ENCODE measurements around the gene ENTREP1.
"Not testable (repeated sequence)": the region's sequence is repeated elsewhere in the genome, so short reads cannot be mapped to it uniquely, and the experiment has no call there.

The ENTREP1 gene

DNA sequence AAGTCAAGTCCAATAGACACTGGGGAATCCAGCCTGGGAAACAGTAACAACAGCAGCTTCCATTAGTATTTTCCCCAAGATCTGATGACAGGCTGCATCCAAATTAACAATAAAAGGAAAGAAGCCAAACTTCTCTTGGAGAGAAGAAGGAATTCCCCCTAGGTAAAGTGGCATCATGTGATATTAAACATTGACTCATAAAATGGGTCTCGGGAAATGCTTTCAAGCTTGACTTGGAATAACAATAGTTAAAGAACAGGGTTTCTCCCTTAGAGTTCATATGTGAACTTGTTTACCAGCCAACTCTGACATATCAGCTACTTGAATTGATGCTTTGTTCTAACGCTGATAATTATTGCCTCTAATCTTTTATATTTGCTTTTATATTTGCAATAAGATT is 45.4 kb downstream of the ENTREP1 start:
- DNase-seq: no peak

DNA sequence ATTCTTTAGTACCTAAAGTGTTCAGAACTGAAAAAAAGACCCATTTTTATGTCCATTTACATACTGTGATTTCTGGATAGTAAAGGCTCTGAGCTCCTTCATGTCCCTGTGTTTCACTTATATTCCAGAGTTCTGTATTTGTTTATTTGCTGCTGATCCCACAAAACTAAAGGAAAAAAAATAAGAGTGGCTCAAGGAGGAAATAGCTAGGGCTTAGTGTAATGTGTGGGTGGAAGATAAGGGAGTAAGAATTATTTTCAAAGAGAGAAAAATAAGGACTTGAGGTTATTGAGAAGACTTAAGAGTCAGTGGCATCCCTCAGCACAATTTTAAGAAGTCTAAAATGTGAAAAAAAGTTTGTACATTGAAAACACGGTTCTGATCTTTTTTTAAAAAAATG is 46.0 kb downstream of the ENTREP1 start:
- DNase-seq: no peak

DNA sequence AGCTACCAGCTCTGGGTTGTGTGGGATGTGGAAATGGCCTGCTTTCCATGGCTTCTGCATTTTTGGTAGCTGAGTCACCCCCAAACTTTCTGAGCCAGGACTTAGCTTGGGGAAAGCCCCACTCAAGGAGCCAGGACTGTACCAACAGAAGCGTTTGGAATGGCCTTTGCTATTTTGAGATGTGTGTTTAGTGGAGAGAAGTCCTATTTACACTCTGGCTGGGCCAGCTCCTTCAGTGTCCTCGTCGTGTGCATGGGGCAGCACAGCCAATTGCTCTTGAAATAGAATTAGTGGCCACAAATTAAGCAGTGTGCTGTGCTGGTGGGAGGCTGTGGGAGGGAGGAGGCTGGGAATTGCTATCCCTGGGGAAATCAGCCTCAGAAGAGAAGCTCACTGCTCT is 51.6 kb downstream of the ENTREP1 start:
- no peak for DNase-seq

DNA sequence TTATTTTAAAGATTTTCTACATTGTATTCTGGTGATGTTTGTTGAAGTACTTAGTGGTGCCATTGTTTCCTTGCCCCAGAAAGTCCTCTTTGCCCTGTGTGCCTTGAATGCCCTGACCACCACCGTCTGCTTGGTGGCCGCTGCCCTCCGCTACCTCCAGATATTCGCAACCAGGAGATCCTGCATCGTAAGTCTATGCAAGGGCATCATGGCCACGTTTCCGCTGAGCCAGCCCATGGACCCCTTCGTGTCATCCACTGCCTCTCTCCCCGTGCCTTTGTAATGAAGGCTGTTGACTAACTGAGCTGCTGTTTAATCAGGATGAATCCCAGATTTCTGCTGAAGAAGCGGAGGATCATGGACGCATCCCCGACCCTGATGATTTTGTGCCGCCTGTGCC is 52.3 kb downstream of the ENTREP1 start:
- no peak for DNase-seq

DNA sequence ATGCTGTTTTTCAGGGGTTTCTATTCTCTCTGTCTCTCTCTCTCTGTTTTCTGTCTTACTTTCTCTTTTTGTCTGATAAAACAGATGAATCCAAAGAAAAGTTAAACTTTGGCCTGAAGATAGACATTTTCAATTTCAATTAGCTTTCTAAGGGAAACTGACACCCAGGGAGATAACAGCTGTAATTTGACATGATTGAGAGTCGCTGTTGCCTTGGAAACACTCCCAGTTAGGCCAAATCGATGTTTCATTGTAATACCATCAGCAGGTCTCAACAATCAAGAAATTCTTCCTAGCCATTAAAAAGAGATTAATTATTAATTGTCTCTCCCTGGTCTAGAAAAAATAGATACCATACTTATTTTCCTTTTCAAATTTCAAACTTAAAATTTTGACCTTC is 53.0 kb downstream of the ENTREP1 start:
- no peak for DNase-seq

DNA sequence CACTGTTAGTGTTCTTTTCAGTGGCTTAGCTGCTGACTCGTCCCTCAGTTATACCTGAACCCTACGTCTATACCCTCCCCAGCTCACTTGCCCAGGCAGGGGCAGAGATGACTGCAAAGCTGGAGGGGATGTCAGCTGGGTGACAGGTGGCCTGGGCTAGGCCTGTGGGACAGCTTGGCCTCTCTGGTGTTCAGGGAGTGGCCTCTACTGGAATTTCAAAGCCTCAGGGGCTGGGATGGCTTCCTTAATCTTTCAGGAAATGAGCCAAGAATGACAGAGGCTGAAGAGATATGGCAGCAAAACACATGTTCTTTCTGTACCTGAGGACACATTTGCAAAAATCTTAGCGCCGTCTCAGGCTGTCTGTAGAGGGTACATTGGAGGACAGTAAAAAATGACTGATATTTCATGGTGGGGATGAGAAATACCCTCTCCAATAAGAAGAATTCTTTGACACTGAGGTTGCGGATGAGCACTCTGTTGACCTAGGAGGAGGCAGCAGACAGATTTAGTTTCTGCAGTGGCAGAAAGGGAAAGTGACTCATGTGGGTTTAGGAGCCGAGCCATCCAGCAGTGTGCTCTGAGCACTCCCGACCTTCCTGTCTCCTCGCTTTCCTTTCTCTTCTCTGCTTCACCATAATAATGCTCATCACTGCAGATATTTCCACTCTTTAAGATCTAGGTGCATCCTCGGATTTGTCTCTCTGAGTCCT is 54.4 kb downstream of the ENTREP1 start:
- no peak for DNase-seq

DNA sequence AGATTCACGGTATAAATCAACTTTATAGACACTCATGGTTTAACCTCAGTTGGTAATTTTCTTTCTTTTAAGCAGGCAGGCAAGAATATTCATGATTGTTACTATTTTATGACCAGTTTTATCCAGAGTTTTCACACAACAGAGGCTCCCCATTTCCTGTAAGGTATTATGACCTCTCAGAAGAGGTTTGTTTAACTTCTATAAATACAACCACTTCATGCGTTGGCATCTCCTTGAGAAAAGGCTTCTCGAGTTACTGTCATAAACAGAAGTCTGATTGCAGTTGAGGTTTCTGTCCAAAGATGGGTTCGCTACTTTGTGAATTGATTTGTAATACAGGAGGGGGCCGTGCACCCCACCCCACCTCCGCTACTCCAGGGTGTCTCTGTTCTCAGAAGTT is 55.3 kb downstream of the ENTREP1 start:
- DNase-seq: no peak

DNA sequence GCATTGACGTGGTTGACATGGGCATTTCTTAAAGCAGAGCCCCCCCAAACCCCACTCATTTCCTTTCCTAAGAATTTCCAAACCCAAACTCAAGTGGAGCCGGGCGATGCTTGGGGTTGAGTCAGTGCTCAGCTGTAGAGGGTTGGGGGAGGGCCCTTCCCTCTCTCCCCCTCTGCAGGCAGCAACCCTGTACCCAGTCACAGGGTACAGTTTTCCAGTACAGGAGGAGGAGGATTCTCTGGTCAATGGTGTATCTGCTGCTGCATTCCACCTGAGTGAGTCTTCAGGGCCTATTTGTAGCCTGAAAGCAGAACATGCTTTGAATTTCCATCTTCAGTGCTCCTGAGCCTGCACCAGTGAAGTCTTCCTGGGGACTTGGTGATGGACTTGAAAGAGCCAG is 55.8 kb downstream of the ENTREP1 start:
- DNase-seq: no peak

DNA sequence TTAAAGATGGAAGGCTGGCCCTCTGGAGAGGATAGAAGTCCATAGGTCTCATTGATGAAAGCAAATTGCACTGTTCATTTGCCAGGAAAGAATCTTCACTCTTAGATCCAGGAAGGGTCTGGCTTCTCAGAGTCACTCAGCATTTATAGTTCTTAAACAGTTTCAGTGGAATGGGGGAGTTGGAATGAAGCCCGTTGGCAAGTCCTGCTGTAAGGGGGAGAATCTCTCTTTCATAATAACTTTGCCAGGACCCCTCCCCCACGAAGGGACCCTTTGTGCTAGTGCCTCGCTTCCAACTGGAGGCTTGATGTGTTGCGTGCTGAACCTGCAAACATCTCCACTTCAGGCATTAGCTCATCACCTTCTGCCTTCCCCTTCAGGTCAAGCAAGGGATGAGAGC is 57.1 kb downstream of the ENTREP1 start:
- no peak for DNase-seq

DNA sequence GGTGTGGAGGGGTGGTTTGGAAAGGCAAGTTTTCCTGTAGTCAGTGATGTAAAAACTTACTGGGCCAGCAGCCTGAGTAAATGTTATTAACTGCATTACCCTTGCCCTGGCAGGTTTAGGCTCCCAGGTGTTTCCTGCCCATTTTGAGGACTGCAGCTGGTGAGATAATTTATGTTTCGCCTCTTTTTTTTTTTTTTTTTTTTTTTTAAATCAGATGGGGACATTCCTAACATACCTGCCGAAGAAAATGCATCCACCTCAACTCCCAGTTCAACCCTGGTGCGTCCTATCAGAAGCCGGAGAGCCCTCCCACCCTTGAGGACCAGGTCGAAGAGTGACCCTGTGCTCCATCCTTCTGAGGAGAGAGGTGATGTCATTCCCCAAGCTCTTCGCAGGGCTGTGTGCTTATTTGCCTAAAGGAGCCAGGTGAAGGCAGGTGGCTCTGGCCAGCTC is 60.6 kb downstream of the ENTREP1 start:
- DNase-seq: no peak

DNA sequence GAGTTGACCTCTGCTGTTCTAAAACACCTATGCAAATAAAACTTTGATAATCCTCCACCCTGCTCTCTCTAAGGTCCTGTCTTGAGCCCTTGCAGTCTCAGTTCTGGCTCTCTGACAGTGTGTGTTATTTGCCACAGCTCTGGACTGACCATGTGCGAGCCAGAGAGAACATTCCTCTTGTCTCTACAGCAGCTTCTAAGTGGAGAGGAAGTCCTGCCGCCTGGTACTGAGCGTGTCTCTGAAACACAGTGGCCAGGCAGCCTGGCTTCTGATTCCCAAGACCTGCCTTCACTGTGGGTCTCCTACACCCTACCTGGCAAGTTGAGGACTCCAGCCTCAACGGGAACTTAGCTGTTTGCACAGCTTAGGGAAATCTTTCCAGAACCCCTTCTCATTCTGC is 61.6 kb downstream of the ENTREP1 start:
- DNase-seq: no peak

DNA sequence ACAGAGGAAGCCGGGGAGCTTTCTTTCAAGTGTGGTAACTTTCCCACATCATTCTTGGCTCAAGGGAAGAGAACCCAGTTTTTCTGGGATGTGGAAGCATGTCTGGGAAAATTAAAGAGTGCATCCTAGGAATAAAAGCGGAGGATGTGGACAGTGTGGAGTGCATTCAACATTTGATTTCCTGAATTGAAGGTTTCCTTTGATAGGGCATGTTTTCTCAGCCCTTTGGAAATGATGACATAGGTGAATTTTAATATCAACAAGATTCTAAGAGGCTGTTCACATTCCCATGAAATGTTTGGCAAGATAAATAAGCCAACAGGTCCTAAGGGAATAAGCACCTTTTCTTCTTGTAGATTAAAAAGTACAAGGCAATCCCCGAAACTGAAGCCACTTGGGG is 63.6 kb downstream of the ENTREP1 start:
- no peak for DNase-seq

DNA sequence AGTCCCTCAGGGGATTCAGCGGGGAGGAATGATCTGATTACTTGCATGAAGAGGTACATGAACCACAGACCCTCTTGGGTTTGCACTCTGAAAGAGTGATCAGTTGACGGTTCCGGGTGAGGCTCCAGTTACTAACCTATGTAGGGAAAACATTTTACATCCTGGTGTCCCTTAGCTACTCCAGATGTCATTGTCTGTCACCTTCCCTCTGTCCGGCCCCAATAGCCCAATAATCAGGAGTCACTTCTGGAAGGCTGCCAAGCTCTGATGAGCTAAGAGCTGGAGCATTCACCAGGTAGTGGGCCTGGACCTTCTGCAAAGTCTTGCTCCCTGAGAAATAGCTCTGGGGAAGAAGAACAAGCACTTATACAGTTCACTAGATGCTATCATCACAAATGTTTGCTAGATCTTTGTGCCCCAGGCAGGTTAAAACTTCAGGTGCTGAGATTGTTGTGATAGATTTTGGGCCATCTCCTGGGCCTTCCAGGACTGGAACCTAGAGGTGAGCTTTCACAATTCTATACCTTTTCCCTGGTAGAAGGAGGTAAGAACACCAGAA is 64.5 kb downstream of the ENTREP1 start:
- no peak for DNase-seq

DNA sequence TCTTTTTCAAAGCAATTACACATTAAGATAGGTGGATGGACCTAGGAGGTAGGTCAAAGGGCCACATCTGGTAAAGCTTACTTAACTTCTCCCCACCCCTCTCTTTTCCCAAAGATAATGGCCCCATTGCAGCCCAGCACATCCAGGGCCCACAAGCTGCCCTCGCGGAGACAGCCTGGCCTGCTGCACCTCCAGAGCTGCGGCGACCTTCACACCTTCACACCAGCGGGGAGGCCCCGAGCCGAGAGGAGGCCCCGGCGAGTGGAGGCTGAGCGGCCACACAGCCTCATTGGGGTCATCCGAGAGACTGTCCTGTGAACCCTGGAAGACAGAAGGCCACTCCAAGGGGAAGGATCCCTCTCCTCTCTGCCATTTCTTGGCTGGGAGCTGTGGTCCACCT is 66.5 kb downstream of the ENTREP1 start:
- no peak for DNase-seq

DNA sequence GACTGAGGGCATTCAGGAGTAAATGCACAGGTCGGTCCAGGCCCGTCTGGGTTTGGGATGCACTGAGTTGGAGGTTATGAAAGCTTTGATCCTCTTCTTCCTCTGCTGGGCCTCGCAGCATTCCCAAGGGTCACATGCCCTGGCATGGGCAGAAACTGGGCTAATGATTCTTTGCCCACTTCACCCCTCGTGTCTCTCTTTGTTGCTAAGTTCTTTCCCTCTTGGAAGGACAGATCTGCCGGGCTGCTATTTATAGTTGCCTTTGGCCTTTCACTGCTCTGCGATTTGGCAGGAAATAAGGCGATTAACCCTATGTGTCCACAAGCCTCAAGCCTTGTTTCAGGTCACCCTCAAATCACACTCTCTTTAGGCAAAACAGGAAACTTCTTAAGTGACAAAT is 66.9 kb downstream of the ENTREP1 start:
- DNase-seq: no peak

DNA sequence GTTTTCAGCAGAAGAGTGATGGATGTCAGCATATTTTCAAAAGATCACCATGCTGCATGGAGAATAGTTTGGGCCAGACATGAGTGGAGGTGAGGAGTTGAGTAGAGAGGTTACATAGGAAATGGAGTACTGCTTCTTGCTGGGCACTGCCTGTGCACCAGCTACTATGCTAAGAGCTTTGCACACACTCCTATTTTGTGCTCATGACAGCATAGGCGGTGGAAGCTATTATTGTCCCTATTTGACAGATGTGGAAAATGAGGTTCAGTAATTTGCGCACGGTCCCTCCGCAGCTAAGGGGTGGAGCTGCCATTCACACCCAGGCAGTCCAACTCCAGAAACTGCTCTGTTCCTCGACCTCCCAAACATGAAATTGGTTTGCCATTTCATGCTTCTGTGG is 67.8 kb downstream of the ENTREP1 start:
- DNase-seq: no peak

DNA sequence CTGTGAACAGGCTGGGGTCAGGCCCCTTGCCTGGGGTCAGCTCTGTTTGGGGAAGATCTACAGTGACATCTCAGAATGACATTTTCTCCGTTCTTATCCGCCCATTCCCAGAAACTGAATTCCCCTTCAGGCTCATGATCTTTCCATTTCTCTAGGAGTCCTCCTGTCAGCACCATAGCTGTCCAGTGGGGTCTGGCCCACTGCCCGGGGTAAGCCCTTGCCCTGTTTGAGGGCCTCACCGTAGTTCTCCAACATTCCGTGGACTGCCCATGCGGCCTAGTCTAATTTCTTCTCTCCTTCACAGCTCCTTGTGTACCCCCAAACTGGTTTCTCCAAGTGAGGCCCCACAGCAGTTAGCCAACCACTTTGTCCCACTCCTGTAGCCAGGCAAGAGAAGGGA is 68.4 kb downstream of the ENTREP1 start:
- no peak for DNase-seq

DNA sequence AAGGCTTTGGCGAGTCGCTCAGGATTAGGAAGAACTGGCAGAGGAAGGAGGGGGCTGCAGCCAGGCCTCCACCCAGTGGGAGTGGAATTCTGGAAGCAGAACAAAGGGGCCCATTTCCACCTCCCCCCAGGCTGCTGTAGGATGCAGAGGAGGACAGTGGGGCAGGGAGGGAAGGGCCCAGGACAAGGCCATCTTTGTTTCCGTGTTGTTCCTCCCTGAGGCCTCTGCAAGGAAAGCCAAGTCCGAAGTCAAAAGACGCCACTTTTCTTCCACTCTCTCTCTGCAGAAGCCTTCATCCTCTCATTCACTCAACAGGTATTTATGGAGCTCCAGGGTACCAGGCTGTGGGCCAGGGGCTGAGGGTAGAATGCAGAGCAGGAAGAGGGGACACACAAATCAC is 70.7 kb downstream of the ENTREP1 start:
- DNase-seq: no peak

DNA sequence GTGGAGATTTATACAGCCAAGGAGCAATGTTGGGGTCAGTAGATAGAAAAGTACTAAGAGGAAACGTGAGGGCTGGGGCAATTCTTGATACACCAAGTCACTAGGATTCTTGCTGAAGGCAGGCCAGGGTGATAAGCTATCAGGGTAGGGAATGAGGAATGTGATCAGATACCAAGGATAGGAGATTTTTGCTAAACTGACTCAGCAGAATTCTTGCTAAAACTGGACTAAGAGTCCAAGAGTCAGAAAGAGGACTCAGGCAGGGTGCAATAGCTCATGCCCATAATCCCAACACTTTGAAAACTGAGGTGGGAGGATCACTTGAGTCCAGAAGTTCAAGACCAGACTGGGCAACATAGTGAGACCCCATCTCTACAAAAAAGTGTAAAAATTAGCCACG is 71.7 kb downstream of the ENTREP1 start:
- no peak for DNase-seq

DNA sequence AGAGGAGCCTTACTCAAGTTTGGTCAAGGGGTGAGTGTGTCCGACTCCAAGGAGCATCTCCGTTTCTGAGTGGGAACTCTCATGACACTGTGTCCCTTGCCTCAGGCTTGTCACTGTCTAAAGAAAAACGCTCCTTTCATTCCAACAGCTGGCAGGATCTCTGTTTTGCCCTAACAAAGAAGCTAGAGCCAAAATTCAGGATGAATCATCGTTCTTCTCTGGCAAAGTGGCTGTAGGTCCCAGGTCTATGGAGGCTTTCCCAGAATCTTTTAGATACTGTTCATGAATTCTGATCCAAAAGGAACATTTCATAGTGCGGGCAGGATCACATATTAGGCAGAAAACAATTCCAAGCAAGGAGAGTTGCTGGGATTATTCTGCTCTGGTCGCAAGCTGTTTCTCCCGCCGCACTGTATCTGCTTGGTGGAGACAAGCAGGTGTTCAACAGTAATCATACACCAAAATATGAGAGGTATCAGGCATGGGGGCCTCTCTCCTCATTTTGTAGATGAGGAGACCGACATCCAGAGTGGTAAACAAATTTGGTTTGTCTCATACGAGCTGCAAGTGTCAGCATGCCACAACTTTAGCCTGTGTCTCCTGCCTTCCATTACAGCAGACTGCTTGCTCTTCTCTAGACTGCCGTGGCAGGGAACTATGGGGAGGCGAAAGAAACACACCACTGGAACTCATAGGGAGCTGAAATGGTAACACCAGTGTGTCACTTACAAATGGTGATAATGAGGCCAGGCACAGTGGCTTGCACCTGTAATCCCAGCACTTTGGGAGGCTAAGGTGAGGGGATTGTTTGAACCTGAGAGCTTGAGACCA is 72.6 kb downstream of the ENTREP1 start:
- DNase-seq: no peak

DNA sequence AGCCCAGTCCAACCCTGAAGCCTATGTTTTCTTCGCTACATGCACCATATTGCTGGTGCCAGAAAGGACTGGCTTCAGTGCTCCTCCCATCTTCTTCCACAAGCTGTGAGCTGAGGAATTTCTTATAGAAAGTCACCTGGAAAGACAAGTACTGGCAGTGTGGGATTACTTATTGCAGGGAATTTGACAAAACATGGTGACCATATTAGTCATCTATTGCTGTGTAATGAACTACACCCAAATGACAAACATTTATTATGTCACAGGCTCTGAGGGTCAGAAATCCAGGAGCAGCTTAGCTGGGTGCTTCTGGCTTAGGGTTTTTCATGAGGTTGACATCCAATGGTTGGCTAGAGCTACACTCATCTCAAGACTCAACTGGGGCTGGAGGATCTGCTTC is 75.5 kb downstream of the ENTREP1 start:
- no peak for DNase-seq

DNA sequence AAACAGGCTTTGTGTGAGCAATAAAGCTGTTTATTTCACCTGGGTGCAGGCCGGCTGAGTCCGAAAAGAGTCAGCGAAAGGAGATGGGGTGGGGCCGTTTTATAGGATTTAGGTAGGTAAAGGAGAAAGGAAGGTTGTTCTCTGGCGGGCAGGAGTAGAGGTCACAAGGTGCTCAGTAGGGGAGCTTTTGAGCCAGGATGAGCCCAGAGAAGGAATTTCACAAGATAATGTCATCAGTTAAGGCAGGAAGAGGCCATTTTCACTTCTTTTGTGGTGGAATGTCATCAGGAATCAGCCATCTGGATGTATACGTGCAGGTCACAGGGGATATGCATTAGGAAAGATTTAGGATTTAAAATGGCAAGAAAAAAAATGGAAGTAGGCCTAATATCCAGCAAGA is 84.9 kb downstream of the ENTREP1 start:
- not testable (repeated sequence) for DNase-seq

DNA sequence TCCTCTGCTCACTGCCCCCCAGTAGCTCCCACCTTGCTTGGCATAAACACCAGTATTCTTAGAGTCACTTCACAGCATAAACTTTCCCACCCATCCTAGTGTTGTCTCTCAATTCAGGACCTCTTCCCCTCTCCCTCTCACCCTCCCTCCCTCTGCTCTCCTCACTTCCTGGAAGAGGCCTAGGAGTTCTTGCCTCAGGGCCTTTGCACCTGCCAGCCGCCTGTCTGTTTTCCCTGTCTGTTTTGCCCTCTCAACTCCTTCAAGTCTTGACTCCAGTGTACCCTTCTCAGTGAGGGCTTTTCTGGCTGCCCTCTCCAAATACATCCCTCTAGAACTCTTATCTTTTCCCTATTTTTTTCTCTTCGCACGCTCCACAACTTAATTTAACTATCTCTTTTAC is 86.2 kb downstream of the ENTREP1 start:
- DNase-seq: no peak

Data from stimulated activated CD4-positive, alpha-beta T cell treated with anti-CD3 and anti-CD28 coated beads, Interleukin-4, amount 100 ng/mL, for 4 hours (primary cell).